ENCODE data around the gene IFI6.

- no peak for TF ChIP-seq POLR2AphosphoS5 (IDR thresholded peaks at IDR 0.05; ENCODE audit: low read depth, low read length)
- no peak for TF ChIP-seq TAF1 (IDR thresholded peaks at IDR 0.05; ENCODE audit: borderline replicate concordance, low read depth, low read length)
- no peak for TF ChIP-seq POLR2A (IDR thresholded peaks at IDR 0.05; ENCODE audit: low read depth, low read length)
These were observed 10.4 kb downstream of the IFI6 start for GRCh38 chr1:27661412-27662075.
